ENCODE measurements around the gene TTLL3. TPM values are rescaled to one million over a fixed set of nuclear protein-coding genes. Genes with fewer than 3 reads are reported as not detected.

TTLL3 gene
- total and polyA plus RNA-seq, 2 of the 13 experiments (the other 11 are each of a cell fraction or from before 2014, with no cell fraction given), result 9.5 to 51.2 TPM

- Histone ChIP-seq H4K20me1 (ENCODE audit: insufficient read depth, low read length) (no peaks in the 10 kb centered on the region), H3K79me2 (ENCODE audit: insufficient read depth, low read length) (no peaks in the 10 kb centered on the region), H3K9ac (ENCODE audit: insufficient read depth, low read depth, low read length) (no peak overlapping the region), H3K4me3 (replicated peaks in 1 of 3; ENCODE audit: insufficient read depth in 1 of 3, low read depth in 2 of 3, low read length in 3 of 3) (no peak overlapping the region), H3K36me3 (replicated peaks in 1 of 2; ENCODE audit: control insufficient read depth in 1 of 2, insufficient read depth in 2 of 2, low read length in 2 of 2) (no peaks in the 10 kb centered on the region), H3K27ac (ENCODE audit: extremely low read length, insufficient read depth, low read length) (no peak overlapping the region), H3K9me3 (ENCODE audit: low read length) (no peaks in the 10 kb centered on the region), H3K27me3 (ENCODE audit: control insufficient read depth in 1 of 2, insufficient read depth in 2 of 2, low read length in 2 of 2) (no peaks in the 10 kb centered on the region), H3K4me1 (ENCODE audit: insufficient read depth, low read length) (peaks cover 33% of the 10 kb centered on the region), H3K4me2 (ENCODE audit: low read depth, low read length) (no peak overlapping the region), H2AFZ (ENCODE audit: low read length) (no peak overlapping the region)
- 62% methylated on average over 6 of the region's 7 CpGs for WGBS (ENCODE audit: low lambda C conversion rate)
- FAIRE-seq (no peak), DNase-seq (ENCODE audit: low spot score) (no peak), ATAC-seq (no peak)
- ChIA-PET POLR2A (interaction anchor here (1.3 to 2.0 kb wide), 5 partner anchors 13 to 49 kb away, joined by 4 to 7 read pairs (median 5); partner anchors contain the start of genes CRELD1 and IL17RE), CTCF (ENCODE audit: low intra/inter-chr PET ratio, low total read pairs) (no interaction called here)
- intact Hi-C loops (cut with micrococcal nuclease; ENCODE audit: unreplicated experiment) (no loop called here), in situ Hi-C loops (cut with HindIII; ENCODE audit: extremely low pct_ligation_motif_present, low pct_unique_long_range_greater_than_20kb) (no loop called here)
- no TSS peak for BruUV-seq (replicated peaks)
- TF ChIP-seq ZNF124 (CRISPR knock-in tag; IDR thresholded peaks at IDR 0.05) (no peak), ZSCAN12 (CRISPR knock-in tag; IDR thresholded peaks at IDR 0.05) (no peak), ZNF724P (CRISPR knock-in tag; IDR thresholded peaks at IDR 0.05; ENCODE audit: borderline replicate concordance) (no peak), KAT7 (CRISPR knock-in tag; IDR thresholded peaks at IDR 0.05; ENCODE audit: borderline replicate concordance) (no peak), DDIT3 (CRISPR knock-in tag; IDR thresholded peaks at IDR 0.05) (no peak), HNF4A (CRISPR knock-in tag; IDR thresholded peaks at IDR 0.05) (no peak), TBL1XR1 (IDR thresholded peaks at IDR 0.05; ENCODE audit: borderline replicate concordance, low read length, partially characterized antibody) (no peak), NAIF1 (CRISPR knock-in tag; IDR thresholded peaks at IDR 0.05; ENCODE audit: borderline replicate concordance) (no peak), ELF4 (CRISPR knock-in tag; IDR thresholded peaks at IDR 0.05; ENCODE audit: borderline replicate concordance) (no peak), FOXC1 (CRISPR knock-in tag; IDR thresholded peaks at IDR 0.05; ENCODE audit: borderline replicate concordance) (no peak), ZNF614 (CRISPR knock-in tag; IDR thresholded peaks at IDR 0.05; ENCODE audit: borderline replicate concordance) (no peak), TRIM22 (IDR thresholded peaks at IDR 0.05) (no peak), ZZZ3 (CRISPR knock-in tag; IDR thresholded peaks at IDR 0.05; ENCODE audit: borderline replicate concordance) (no peak), ZNF337 (CRISPR knock-in tag; IDR thresholded peaks at IDR 0.05; ENCODE audit: borderline replicate concordance, low read depth) (no peak), ZC3H4 (CRISPR knock-in tag; IDR thresholded peaks at IDR 0.05; ENCODE audit: borderline replicate concordance) (no peak), ZFP62 (CRISPR knock-in tag; IDR thresholded peaks at IDR 0.05) (no peak)
- TF ChIP-seq, protein P1, sequence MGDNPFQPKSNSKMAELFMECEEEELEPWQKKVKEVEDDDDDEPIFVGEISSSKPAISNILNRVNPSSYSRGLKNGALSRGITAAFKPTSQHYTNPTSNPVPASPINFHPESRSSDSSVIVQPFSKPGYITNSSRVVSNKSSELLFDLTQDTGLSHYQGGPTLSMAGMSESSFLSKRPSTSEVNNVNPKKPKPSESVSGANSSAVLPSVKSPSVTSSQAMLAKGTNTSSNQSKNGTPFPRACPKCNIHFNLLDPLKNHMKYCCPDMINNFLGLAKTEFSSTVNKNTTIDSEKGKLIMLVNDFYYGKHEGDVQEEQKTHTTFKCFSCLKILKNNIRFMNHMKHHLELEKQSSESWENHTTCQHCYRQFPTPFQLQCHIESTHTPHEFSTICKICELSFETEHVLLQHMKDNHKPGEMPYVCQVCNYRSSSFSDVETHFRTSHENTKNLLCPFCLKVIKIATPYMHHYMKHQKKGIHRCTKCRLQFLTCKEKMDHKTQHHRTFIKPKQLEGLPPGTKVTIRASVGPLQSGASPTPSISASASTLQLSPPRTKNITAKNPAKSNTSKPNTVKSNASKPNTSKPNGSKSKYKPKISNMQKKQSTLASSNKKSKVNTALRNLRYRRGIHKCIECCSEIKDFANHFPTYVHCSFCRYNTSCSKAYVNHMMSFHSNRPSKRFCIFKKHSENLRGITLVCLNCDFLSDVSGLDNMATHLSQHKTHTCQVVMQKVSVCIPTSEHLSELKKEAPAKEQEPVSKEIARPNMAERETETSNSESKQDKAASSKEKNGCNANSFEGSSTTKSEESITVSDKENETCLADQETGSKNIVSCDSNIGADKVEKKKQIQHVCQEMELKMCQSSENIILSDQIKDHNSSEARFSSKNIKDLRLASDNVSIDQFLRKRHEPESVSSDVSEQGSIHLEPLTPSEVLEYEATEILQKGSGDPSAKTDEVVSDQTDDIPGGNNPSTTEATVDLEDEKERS (CRISPR knock-in tag; IDR thresholded peaks at IDR 0.05), result no peak
These were observed 73.9 kb downstream of the TTLL3 start for GRCh38 chr3:9883706-9884554.

Data from HepG2 (cell line).